IPS-20b (cell line): ENCODE data around the gene ESYT1.
A peak's percentile ranks its signal among the peaks of the same experiment; 100 is the strongest.

Experiments used
- H3K27ac ChIP-seq: one replicate; pipeline ENCODE4 v1.5.1; 2013; ENCODE audit warnings: low read length
- H3K27me3 ChIP-seq: 2 replicates; pipeline ENCODE4 v1.6.1; 2013; ENCODE audit warnings: mild to moderate bottlenecking, low read length, inconsistent platforms; ENCODE audit not compliant: insufficient read depth
- H3K36me3 ChIP-seq: 2 replicates; pipeline ENCODE4 v1.6.1; 2013; ENCODE audit warnings: low read depth, mild to moderate bottlenecking, inconsistent platforms, low read length, moderate library complexity; ENCODE audit not compliant: insufficient read depth
- H3K4me1 ChIP-seq: 2 replicates; pipeline ENCODE4 v1.6.1; 2013; ENCODE audit warnings: mild to moderate bottlenecking, control low read depth, inconsistent platforms, low read length, moderate library complexity; ENCODE audit not compliant: insufficient read depth
- H3K4me3 ChIP-seq: 2 replicates; pipeline ENCODE4 v1.5.1; 2013; ENCODE audit warnings: mild to moderate bottlenecking, low read length, inconsistent platforms
- H3K9ac ChIP-seq: 2 replicates; pipeline ENCODE4 v1.6.1; 2013; ENCODE audit warnings: low read depth, mild to moderate bottlenecking, inconsistent platforms, low read length, moderate library complexity
- H3K9me3 ChIP-seq: 2 replicates; pipeline ENCODE4 v1.6.1; 2013; ENCODE audit warnings: mild to moderate bottlenecking, low read depth, low read length, inconsistent platforms; ENCODE audit not compliant: insufficient read depth

Gene ESYT1, protein sequence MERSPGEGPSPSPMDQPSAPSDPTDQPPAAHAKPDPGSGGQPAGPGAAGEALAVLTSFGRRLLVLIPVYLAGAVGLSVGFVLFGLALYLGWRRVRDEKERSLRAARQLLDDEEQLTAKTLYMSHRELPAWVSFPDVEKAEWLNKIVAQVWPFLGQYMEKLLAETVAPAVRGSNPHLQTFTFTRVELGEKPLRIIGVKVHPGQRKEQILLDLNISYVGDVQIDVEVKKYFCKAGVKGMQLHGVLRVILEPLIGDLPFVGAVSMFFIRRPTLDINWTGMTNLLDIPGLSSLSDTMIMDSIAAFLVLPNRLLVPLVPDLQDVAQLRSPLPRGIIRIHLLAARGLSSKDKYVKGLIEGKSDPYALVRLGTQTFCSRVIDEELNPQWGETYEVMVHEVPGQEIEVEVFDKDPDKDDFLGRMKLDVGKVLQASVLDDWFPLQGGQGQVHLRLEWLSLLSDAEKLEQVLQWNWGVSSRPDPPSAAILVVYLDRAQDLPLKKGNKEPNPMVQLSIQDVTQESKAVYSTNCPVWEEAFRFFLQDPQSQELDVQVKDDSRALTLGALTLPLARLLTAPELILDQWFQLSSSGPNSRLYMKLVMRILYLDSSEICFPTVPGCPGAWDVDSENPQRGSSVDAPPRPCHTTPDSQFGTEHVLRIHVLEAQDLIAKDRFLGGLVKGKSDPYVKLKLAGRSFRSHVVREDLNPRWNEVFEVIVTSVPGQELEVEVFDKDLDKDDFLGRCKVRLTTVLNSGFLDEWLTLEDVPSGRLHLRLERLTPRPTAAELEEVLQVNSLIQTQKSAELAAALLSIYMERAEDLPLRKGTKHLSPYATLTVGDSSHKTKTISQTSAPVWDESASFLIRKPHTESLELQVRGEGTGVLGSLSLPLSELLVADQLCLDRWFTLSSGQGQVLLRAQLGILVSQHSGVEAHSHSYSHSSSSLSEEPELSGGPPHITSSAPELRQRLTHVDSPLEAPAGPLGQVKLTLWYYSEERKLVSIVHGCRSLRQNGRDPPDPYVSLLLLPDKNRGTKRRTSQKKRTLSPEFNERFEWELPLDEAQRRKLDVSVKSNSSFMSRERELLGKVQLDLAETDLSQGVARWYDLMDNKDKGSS

DNA sequence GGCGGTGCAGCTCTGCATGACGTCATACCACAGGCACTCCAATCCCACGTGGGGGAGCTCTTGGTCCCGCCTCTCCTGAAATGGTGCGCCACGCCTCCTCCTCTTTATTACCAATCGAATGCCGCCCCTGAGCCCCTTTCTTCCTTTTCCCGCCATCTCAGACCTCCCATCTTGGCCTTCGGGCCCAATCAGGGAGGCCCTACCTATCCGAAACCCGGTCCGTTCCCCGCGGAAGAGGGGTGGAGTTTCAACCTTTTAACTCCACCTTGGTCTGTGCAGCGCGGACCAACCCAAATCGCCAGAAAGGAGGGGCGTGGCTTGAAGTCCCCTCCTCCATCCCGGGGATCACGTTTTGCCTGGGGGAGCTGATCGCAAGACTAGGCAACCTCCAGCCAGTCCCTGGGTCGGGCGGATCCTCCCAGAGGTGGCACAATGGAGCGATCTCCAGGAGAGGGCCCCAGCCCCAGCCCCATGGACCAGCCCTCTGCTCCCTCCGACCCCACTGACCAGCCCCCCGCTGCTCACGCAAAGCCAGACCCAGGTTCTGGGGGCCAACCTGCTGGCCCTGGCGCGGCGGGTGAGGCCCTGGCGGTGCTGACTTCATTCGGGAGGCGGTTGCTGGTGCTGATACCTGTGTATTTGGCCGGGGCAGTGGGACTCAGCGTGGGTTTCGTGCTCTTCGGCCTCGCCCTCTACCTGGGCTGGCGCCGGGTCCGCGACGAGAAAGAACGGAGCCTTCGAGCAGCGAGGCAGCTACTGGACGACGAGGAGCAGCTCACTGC lies at the start of gene ESYT1:
Gene ESYT1 (plus strand): TSS at position 380 of the 782 bp plus-strand sequence. CDS start 53 bp downstream, at position 433.
- Histone ChIP-seq H3K4me1 (peaks cover 13% of the 10 kb centered on the region; the same call in 1 of the 2 replicates), H3K27ac (no peak within 1 kb of the TSS), H3K4me3 (peak within 1 kb of the TSS; percentile 86), H3K9me3 (no peaks in the 10 kb centered on the region), H3K27me3 (no peaks in the 10 kb centered on the region), H3K9ac (peak within 1 kb of the TSS; percentile 93), H3K36me3 (peaks cover 29% of the 10 kb centered on the region)

DNA sequence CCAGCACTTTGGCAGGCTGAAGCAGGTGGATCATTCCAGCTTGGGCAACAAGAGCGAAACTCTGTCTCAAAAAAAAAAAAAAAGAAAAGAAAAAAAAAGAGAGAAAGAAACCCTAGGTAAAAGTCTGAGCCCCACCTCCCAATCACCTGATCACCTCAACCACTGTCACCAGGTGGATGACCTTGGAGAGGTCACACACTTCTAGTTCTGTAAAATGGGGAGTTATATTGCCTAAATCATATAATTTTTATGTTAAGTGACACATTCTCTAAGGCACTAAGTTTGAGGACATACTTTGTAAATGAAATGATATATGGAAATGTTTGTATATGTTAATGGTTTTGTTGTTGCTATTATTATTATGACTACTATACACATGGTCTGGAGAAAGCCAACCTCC lies 49.6 kb upstream of the ESYT1 start:
- Histone ChIP-seq H3K4me1 (peaks cover 21% of the 10 kb centered on the region), H3K9me3 (no peaks in the 10 kb centered on the region), H3K36me3 (peaks cover 6% of the 10 kb centered on the region; the same call in 1 of the 2 replicates), H3K9ac (peak overlapping the region; percentile 85; the same call in 1 of the 2 replicates), H3K4me3 (peak overlapping the region; percentile 74; the same call in 1 of the 2 replicates), H3K27me3 (peaks cover 6% of the 10 kb centered on the region; the same call in 1 of the 2 replicates), H3K27ac (no peak overlapping the region)

DNA sequence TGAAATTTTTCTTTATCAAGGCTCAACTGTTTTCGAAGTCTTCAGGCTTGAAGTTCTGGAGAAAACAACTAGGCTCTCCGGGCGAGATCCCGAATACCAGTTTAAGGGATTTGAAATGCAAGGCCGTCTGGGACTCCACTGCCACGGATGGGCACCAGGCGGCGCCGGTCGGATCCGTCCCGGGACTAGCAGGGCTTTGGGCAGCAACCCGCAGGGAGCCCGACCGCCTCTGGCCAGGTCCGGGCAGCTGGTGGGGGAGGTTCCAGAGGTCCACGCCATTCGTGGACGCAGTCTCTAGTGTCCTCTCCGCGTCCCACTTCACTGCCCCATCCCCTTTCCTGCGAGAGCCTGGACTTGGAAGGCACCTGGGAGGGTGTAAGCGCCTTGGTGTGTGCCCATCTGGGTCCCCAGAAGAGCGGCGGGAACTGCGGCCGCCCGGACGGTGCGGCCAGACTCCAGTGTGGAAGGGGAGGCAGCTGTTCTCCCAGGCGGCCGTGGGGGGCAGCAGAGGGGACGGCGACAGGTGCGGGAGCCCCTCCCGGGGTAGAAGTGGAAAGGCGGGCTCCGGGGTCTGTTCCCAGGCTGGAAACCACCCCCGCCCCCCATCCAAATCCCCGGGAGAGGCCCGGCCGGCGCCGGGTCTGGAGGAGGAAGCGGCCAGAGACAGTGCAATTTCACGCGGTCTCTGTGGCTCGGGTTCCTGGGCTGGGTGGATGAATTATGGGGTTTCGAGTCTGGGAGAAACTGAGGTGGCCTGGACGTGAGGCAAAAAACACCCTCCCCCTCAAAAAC lies 48.9 kb upstream of the ESYT1 start:
- Histone ChIP-seq H3K27ac (peak overlapping the region; percentile 52), H3K36me3 (peaks cover 13% of the 10 kb centered on the region), H3K4me1 (peaks cover 21% of the 10 kb centered on the region), H3K9me3 (no peaks in the 10 kb centered on the region), H3K9ac (peak overlapping the region; percentile 85), H3K27me3 (peaks cover 6% of the 10 kb centered on the region; the same call in 1 of the 2 replicates), H3K4me3 (peak overlapping the region; percentile 74)

DNA sequence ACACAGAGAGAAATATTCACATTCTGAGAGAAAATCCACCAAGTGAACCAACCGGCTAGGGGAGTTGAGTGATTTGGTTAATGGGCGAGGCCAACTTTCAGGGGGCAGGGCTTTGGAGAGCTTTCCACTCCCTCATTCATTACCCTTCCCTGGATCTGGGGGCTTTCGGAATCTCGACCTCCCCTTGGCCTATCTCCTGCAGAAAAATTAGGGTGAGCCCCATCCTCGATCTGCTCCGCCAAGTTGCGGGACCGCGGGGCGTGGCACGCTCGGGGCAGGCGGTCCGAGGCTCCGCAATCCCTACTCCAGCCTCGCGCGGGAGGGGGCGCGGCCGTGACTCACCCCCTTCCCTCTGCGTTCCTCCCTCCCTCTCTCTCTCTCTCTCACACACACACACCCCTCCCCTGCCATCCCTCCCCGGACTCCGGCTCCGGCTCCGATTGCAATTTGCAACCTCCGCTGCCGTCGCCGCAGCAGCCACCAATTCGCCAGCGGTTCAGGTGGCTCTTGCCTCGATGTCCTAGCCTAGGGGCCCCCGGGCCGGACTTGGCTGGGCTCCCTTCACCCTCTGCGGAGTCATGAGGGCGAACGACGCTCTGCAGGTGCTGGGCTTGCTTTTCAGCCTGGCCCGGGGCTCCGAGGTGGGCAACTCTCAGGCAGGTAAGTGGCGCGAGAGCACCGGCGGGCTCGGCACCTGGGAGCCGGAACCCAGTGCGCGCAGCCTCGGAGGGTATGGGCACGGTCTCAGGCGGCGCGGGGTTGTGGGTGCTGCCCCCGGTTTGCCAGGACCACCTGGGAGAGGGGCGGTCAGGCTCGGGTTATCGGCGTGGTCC lies 48.1 kb upstream of the ESYT1 start, which contains the start of gene ERBB3:
Gene ERBB3 (plus strand): TSS at position 443 of the 833 bp plus-strand sequence. CDS start 136 bp downstream, at position 579.
- H3K36me3 ChIP-seq = peaks cover 20% of the 10 kb centered on the region
- H3K9me3 ChIP-seq = no peaks in the 10 kb centered on the region
- peak within 1 kb of the TSS; percentile 65 for H3K27ac ChIP-seq
- peak within 1 kb of the TSS; percentile 85 for H3K9ac ChIP-seq
- H3K4me3 ChIP-seq = peak within 1 kb of the TSS; percentile 74
- peaks cover 6% of the 10 kb centered on the region; the same call in 1 of the 2 replicates for H3K27me3 ChIP-seq
- peaks cover 21% of the 10 kb centered on the region for H3K4me1 ChIP-seq

DNA sequence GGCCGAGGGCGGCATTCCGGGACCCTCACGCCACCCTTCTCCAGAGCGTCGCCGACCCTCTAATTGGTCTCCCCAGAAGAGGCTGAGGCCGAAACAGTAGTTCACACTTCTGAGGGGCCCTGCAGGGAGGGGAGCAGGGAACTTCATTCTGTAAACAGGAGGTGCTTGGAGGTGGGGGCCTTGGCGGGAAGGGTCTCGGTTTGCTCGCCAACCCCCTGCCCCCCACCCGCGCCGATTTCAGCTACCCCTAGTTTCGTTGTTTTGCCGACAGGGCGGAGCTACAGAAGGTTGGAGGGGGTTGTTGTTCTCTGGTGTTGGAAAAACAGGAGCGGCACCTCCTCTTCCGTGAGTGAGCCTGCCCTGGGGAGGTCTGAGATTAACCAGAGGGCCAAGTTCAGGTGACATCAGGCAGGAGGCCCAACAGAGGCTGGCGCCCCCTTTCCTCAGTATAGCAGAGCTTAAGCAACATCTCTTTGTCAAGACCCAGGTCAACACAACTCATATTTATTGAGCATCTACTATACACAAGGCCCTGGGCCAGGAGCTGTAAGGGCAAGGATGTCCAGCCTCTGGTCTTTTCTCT lies 47.4 kb upstream of the ESYT1 start:
- Histone ChIP-seq H3K4me1 (peaks cover 21% of the 10 kb centered on the region), H3K36me3 (peaks cover 23% of the 10 kb centered on the region), H3K9ac (peak overlapping the region; percentile 85; the same call in 1 of the 2 replicates), H3K4me3 (peak overlapping the region; percentile 74), H3K9me3 (no peaks in the 10 kb centered on the region), H3K27me3 (peaks cover 6% of the 10 kb centered on the region; the same call in 1 of the 2 replicates), H3K27ac (peak overlapping the region; percentile 65)

DNA sequence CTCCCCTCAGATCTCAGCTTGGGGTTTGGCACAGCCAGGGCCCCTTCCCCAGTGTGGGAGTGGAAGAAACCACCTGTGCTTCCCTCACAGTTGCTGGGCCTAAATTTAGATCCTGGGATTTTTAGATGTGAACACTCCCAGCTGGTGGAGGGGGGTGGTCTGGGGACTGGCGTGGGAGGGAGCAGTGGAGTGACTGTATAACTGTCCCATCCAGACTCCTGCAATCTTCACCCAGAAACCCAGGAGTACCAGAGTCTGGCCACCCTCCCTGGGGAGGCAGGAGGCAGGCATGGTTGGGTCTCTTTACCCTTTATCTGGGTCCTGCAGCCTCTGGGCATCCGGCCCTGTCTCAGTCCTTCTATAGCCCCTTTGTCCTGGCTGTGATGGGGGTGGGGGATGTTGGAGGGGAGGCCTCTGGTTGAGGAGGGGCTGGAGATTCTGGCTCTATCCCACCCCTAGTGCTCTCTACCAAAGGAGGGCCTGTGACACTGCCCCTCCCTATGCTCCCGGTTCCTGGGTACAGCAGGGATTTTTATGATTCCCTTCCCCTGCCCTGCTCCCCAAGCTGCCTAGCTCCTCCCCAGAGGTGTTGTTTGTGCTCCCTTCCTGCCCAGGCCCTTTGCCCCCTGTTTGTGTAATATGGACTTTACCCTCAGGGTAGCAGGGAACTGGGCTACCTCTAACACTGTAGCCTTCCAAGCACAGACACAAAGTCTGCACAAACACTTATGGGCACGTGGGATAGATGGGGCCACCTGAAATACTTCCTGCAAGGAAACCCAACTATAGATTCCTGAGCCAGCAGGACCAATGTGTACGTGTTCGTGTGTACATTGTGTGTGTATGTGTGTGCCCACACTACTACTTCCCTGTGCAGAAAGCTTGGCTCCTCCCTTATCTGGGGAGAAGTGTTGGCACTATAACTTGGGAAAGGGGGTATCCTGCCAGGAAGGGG lies 46.4 kb upstream of the ESYT1 start:
- peak overlapping the region; percentile 29 for H3K27ac ChIP-seq
- peak overlapping the region; percentile 85; the same call in 1 of the 2 replicates for H3K9ac ChIP-seq
- no peaks in the 10 kb centered on the region for H3K9me3 ChIP-seq
- H3K4me1 ChIP-seq = peaks cover 21% of the 10 kb centered on the region
- peaks cover 32% of the 10 kb centered on the region for H3K36me3 ChIP-seq
- peaks cover 6% of the 10 kb centered on the region; the same call in 1 of the 2 replicates for H3K27me3 ChIP-seq
- H3K4me3 ChIP-seq = peak overlapping the region; percentile 74

DNA sequence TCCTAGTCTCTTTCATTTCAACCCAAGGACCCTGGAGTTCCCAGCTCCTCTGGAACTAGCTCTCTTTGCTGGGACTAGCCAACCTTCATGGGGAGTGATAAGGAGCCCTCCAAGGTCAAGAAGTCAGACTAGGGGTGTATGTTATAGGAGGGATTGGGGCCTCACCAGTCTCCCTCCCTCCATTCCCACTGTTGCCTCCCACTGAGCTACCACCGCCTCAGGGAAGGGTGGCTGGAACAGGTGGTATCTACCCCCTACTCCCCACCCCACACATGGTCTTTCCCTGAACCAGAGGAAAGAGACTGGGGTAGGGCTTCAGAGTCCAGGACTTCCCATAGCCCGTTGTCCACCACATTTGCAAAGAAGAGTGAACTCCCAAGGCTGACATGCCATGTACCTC lies 45.7 kb upstream of the ESYT1 start:
- no peaks in the 10 kb centered on the region for H3K9me3 ChIP-seq
- peaks cover 39% of the 10 kb centered on the region for H3K36me3 ChIP-seq
- peaks cover 6% of the 10 kb centered on the region; the same call in 1 of the 2 replicates for H3K27me3 ChIP-seq
- peaks cover 21% of the 10 kb centered on the region for H3K4me1 ChIP-seq
- peak overlapping the region; percentile 29 for H3K27ac ChIP-seq
- H3K9ac ChIP-seq = peak overlapping the region; percentile 85; the same call in 1 of the 2 replicates
- H3K4me3 ChIP-seq = no peak overlapping the region

DNA sequence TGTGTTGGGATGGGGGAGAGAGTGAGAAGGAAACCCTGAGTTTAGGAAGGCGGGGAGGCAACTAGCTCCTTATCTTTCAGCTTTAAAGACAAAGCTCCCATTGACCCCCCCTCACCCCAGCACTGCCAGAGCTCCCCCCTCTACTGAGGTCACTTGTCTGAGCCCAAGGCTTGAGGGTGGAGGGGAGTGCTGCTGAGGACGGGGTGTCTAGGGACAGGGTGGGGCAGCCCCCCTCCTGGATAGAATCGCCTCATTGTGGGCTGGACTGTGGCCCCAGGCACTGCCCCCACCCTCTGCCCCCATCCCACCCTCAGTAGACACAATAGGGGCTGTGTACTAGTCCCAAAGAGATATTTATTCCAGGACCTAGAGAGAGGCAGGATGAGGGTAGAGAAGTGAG lies 45.1 kb upstream of the ESYT1 start:
- H3K36me3 ChIP-seq = peaks cover 45% of the 10 kb centered on the region
- H3K4me1 ChIP-seq = peaks cover 21% of the 10 kb centered on the region
- peaks cover 6% of the 10 kb centered on the region; the same call in 1 of the 2 replicates for H3K27me3 ChIP-seq
- H3K9me3 ChIP-seq = no peaks in the 10 kb centered on the region
- H3K27ac ChIP-seq = no peak overlapping the region
- H3K9ac ChIP-seq = no peak overlapping the region; the same call in 1 of the 2 replicates
- H3K4me3 ChIP-seq = no peak overlapping the region
